ENCODE results near the gene LRP2BP. TPM values are rescaled to one million over a fixed set of nuclear protein-coding genes. Genes with fewer than 3 reads are reported as not detected.

The LRP2BP gene
- total and polyA plus RNA-seq, 2 of the 13 experiments (the other 11 are each of a cell fraction or from before 2014, with no cell fraction given) = 0.22 to 0.29 TPM

GRCh38 chr4:185318679-185319078 lies 77.0 kb downstream of the LRP2BP start:
- CTCF ChIA-PET (ENCODE audit: low intra/inter-chr PET ratio, low total read pairs) = no interaction called here
- H3K4me2 ChIP-seq (ENCODE audit: low read depth, low read length) = no peak overlapping the region
- no peaks in the 10 kb centered on the region; a peak in 1 of 5 replicates for H3K27me3 ChIP-seq (ENCODE audit: control insufficient read depth in 1 of 2, insufficient read depth in 2 of 2, low read length in 2 of 2)
- in situ Hi-C loops (cut with HindIII; ENCODE audit: extremely low pct_ligation_motif_present, low pct_unique_long_range_greater_than_20kb) = no loop called here
- no TSS peak for BruUV-seq (replicated peaks)
- peak; percentile 78 for ATAC-seq
- peak overlapping the region; percentile 70 for H3K27ac ChIP-seq (ENCODE audit: extremely low read length, insufficient read depth, low read length)
- H3K36me3 ChIP-seq (replicated peaks in 1 of 2; ENCODE audit: control insufficient read depth in 1 of 2, insufficient read depth in 2 of 2, low read length in 2 of 2) = peaks cover 0 to 11% of the 10 kb centered on the region in 2 experiments; a peak in 3 of 5 replicates
- POLR2A ChIA-PET = no interaction called here
- H4K20me1 ChIP-seq (ENCODE audit: insufficient read depth, low read length) = no peaks in the 10 kb centered on the region
- peak; percentile 81 for DNase-seq (ENCODE audit: low spot score)
- peak; percentile 88 for FAIRE-seq
- H3K4me3 ChIP-seq (replicated peaks in 1 of 3; ENCODE audit: insufficient read depth in 1 of 3, low read depth in 2 of 3, low read length in 3 of 3) = no peak overlapping the region
- peaks cover 9% of the 10 kb centered on the region for H3K4me1 ChIP-seq (ENCODE audit: insufficient read depth, low read length)
- H3K79me2 ChIP-seq (ENCODE audit: insufficient read depth, low read length) = no peaks in the 10 kb centered on the region
- intact Hi-C loops (cut with micrococcal nuclease; ENCODE audit: unreplicated experiment) = loop anchor here (2.0 kb wide), 1 partner anchor 14 kb away; no protein-coding TSS in a partner anchor
- no peak overlapping the region for H2AFZ ChIP-seq (ENCODE audit: low read length)
- 0% methylated on average over 2 of the region's 2 CpGs for WGBS (ENCODE audit: low lambda C conversion rate)
- no peaks in the 10 kb centered on the region for H3K9me3 ChIP-seq (ENCODE audit: low read length)
- no peak overlapping the region for H3K9ac ChIP-seq (ENCODE audit: insufficient read depth, low read depth, low read length)
- TF ChIP-seq HMG20A (CRISPR knock-in tag; IDR thresholded peaks at IDR 0.05; ENCODE audit: borderline replicate concordance) (peak; percentile 67; the same call in 1 of the 2 replicates), TCF7 (IDR thresholded peaks at IDR 0.05; ENCODE audit: low read depth) (peak; percentile 42; the same call in 1 of the 2 replicates), SAP130 (CRISPR knock-in tag; IDR thresholded peaks at IDR 0.05; ENCODE audit: low read depth) (peak; percentile 81), ZNF292 (CRISPR knock-in tag; IDR thresholded peaks at IDR 0.05; ENCODE audit: borderline replicate concordance, low read depth) (0 out of 2 replicates have a peak, but pooled peaks have one; percentile 26), RCOR2 (CRISPR knock-in tag; IDR thresholded peaks at IDR 0.05) (peak; percentile 74; the same call in 1 of the 2 replicates), KLF9 (CRISPR knock-in tag; IDR thresholded peaks at IDR 0.05; ENCODE audit: low read depth) (peak; percentile 33; the same call in 1 of the 2 replicates), FOXK1 (CRISPR knock-in tag; IDR thresholded peaks at IDR 0.05; ENCODE audit: borderline replicate concordance, low read depth) (peak; percentile 71), KDM4B (CRISPR knock-in tag; IDR thresholded peaks at IDR 0.05) (0 out of 2 replicates have a peak, but pooled peaks have one; percentile 45), TEF (CRISPR knock-in tag; IDR thresholded peaks at IDR 0.05) (peak; percentile 91), CCAR2 (optimal IDR thresholded peaks at IDR 0.05; ENCODE audit: low read depth, low read length) (no peak), GATAD2A (CRISPR knock-in tag; IDR thresholded peaks at IDR 0.05) (peak; percentile 91), THAP11 (CRISPR knock-in tag; IDR thresholded peaks at IDR 0.05) (peak; percentile 51; the same call in 1 of the 2 replicates), MAFG (CRISPR knock-in tag; IDR thresholded peaks at IDR 0.05) (peak; percentile 84), SIX1 (CRISPR knock-in tag; IDR thresholded peaks at IDR 0.05; ENCODE audit: borderline replicate concordance) (peak; percentile 48; the same call in 1 of the 2 replicates), ZNF614 (CRISPR knock-in tag; IDR thresholded peaks at IDR 0.05; ENCODE audit: borderline replicate concordance) (peak; percentile 90; the same call in 1 of the 2 replicates)
- TF ChIP-seq, protein P1, sequence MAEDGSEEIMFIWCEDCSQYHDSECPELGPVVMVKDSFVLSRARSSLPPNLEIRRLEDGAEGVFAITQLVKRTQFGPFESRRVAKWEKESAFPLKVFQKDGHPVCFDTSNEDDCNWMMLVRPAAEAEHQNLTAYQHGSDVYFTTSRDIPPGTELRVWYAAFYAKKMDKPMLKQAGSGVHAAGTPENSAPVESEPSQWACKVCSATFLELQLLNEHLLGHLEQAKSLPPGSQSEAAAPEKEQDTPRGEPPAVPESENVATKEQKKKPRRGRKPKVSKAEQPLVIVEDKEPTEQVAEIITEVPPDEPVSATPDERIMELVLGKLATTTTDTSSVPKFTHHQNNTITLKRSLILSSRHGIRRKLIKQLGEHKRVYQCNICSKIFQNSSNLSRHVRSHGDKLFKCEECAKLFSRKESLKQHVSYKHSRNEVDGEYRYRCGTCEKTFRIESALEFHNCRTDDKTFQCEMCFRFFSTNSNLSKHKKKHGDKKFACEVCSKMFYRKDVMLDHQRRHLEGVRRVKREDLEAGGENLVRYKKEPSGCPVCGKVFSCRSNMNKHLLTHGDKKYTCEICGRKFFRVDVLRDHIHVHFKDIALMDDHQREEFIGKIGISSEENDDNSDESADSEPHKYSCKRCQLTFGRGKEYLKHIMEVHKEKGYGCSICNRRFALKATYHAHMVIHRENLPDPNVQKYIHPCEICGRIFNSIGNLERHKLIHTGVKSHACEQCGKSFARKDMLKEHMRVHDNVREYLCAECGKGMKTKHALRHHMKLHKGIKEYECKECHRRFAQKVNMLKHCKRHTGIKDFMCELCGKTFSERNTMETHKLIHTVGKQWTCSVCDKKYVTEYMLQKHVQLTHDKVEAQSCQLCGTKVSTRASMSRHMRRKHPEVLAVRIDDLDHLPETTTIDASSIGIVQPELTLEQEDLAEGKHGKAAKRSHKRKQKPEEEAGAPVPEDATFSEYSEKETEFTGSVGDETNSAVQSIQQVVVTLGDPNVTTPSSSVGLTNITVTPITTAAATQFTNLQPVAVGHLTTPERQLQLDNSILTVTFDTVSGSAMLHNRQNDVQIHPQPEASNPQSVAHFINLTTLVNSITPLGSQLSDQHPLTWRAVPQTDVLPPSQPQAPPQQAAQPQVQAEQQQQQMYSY (CRISPR knock-in tag; IDR thresholded peaks at IDR 0.05) = no peak
- TF ChIP-seq, protein P2, sequence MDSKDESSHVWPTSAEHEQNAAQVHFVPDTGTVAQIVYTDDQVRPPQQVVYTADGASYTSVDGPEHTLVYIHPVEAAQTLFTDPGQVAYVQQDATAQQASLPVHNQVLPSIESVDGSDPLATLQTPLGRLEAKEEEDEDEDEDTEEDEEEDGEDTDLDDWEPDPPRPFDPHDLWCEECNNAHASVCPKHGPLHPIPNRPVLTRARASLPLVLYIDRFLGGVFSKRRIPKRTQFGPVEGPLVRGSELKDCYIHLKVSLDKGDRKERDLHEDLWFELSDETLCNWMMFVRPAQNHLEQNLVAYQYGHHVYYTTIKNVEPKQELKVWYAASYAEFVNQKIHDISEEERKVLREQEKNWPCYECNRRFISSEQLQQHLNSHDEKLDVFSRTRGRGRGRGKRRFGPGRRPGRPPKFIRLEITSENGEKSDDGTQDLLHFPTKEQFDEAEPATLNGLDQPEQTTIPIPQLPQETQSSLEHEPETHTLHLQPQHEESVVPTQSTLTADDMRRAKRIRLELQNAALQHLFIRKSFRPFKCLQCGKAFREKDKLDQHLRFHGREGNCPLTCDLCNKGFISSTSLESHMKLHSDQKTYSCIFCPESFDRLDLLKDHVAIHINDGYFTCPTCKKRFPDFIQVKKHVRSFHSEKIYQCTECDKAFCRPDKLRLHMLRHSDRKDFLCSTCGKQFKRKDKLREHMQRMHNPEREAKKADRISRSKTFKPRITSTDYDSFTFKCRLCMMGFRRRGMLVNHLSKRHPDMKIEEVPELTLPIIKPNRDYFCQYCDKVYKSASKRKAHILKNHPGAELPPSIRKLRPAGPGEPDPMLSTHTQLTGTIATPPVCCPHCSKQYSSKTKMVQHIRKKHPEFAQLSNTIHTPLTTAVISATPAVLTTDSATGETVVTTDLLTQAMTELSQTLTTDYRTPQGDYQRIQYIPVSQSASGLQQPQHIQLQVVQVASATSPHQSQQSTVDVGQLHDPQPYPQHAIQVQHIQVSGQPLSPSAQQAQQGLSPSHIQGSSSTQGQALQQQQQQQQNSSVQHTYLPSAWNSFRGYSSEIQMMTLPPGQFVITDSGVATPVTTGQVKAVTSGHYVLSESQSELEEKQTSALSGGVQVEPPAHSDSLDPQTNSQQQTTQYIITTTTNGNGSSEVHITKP (CRISPR knock-in tag; IDR thresholded peaks at IDR 0.05; ENCODE audit: low read depth) = peak; percentile 35; the same call in 1 of the 2 replicates

All from HepG2 (cell line).